Upper lobe of left lung (tissue), 4 donors: ENCODE results near the gene RIOK3.

Source experiments
- POLR2A ChIP-seq, 4 donors: fragments of 450-650 bp; IDR thresholded peaks; one replicate each; pipeline ENCODE4 v1.5.1; 2016 to 2017; ENCODE audit warnings: antibody characterized with exemption in 4 of 4, mild to moderate bottlenecking in 2 of 4
- TF ChIP-seq, protein P1 (sequence below), 6 experiments: fragments of 450-650 bp in 4 of 6; fragments of 200-600 bp in 2 of 6; sonication (generic) in 2 of 6; IDR thresholded peaks; one replicate each; pipeline ENCODE4 v1.5.1; 2016 to 2019; ENCODE audit warnings: antibody characterized with exemption in 6 of 6

GRCh38 chr18:23440131-23440530 is 13.0 kb upstream of the RIOK3 start:
- TF ChIP-seq, protein P1, sequence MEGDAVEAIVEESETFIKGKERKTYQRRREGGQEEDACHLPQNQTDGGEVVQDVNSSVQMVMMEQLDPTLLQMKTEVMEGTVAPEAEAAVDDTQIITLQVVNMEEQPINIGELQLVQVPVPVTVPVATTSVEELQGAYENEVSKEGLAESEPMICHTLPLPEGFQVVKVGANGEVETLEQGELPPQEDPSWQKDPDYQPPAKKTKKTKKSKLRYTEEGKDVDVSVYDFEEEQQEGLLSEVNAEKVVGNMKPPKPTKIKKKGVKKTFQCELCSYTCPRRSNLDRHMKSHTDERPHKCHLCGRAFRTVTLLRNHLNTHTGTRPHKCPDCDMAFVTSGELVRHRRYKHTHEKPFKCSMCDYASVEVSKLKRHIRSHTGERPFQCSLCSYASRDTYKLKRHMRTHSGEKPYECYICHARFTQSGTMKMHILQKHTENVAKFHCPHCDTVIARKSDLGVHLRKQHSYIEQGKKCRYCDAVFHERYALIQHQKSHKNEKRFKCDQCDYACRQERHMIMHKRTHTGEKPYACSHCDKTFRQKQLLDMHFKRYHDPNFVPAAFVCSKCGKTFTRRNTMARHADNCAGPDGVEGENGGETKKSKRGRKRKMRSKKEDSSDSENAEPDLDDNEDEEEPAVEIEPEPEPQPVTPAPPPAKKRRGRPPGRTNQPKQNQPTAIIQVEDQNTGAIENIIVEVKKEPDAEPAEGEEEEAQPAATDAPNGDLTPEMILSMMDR (IDR thresholded peaks at IDR 0.05), result no peak
- no peak for TF ChIP-seq POLR2A (IDR thresholded peaks at IDR 0.05)
